GM12878 (cell line): ENCODE results near the gene MUC13. TPM values are rescaled to one million over a fixed set of nuclear protein-coding genes. Genes with fewer than 3 reads are reported as not detected.

Experiments
- ATAC-seq: fragments of 200-7000 bp; cut with Tn5 transposase; 3 replicates; pipeline ENCODE4 v1.9.1; 2020; ENCODE audit warnings: mild to moderate bottlenecking, moderate library complexity
- BruUV-seq: library from RNA; stranded (reverse); fragments of 400-500 nt; replicated peaks from 2 replicates; lab custom pipeline; 2021; lab: Mats Ljungman, UMichigan
- CTCF ChIA-PET: fragments of 300-600 bp; sonication (Branson Sonifier 250); formaldehyde crosslinking; extraction: SDS; loops from one replicate; lab custom pipeline; 2021; ENCODE audit warnings: inconsistent platforms; lab: Yijun Ruan, JAX
- POLR2A ChIA-PET: fragments of 350-600 bp; formaldehyde crosslinking; extraction: SDS; loops from one replicate; lab custom pipeline; 2021; ENCODE audit warnings: inconsistent platforms; lab: Charles Lee
- RAD21 ChIA-PET: fragments of 300-600 bp; sonication (Branson Sonifier 250); formaldehyde crosslinking; loops from one replicate; lab custom pipeline; 2023; ENCODE audit warnings: antibody characterized with exemption; ENCODE audit not compliant: unreplicated experiment; lab: Charles Lee
- SMC1A ChIA-PET: fragments of 300-600 bp; sonication (Branson Sonifier 250); formaldehyde crosslinking; loops from one replicate; lab custom pipeline; 2023; ENCODE audit not compliant: unreplicated experiment, uncharacterized antibody; lab: Charles Lee
- DNase-seq: peaks from one replicate; pipeline ENCODE4 v3.0.0-alpha.2; 2011; ENCODE audit warnings: low read depth, low spot score
- FAIRE-seq: peaks from 3 replicates; lab custom pipeline; 2011; peaks lifted over from hg19 to GRCh38; lab: Jason Lieb, UNC
- H2AFZ ChIP-seq: 2 replicates; pipeline ENCODE4 v1.6.0; 2011; ENCODE audit warnings: low read depth, low read length, control low read depth; ENCODE audit not compliant: control insufficient read depth
- H3K27ac ChIP-seq: 2 replicates; pipeline ENCODE4 v1.5.1; 2011; ENCODE audit warnings: control low read depth; ENCODE audit not compliant: control insufficient read depth, insufficient read depth
- H3K27me3 ChIP-seq, 2 experiments: replicated peaks in 1 of 2; 2 replicates each; pipeline versions ENCODE4 v1.6.0 to v1.6.1; 2011; ENCODE audit warnings: low read length in 1 of 2; ENCODE audit not compliant: control insufficient read depth in 2 of 2, insufficient read depth in 2 of 2
- H3K36me3 ChIP-seq, 2 experiments: 2 replicates each; pipeline ENCODE4 v1.5.1; 2011; ENCODE audit warnings: low read length in 1 of 2; ENCODE audit not compliant: control insufficient read depth in 2 of 2, insufficient read depth in 2 of 2
- H3K4me1 ChIP-seq: 2 replicates; pipeline ENCODE4 v1.6.1; 2011; ENCODE audit warnings: mild to moderate bottlenecking, low read length, moderate library complexity, mixed read lengths; ENCODE audit not compliant: control insufficient read depth, insufficient read depth
- H3K4me2 ChIP-seq: 2 replicates; pipeline ENCODE4 v1.6.0; 2011; ENCODE audit warnings: control low read depth; ENCODE audit not compliant: control insufficient read depth, insufficient read depth
- H3K4me3 ChIP-seq: fragments of 200-600 bp; sonication (generic); 2 replicates; pipeline ENCODE4 v1.5.1; 2016
- H3K79me2 ChIP-seq: 2 replicates; pipeline ENCODE4 v1.6.0; 2011; ENCODE audit warnings: low read length; ENCODE audit not compliant: control insufficient read depth, insufficient read depth
- H3K9ac ChIP-seq: 2 replicates; pipeline ENCODE4 v1.8.0; 2011; ENCODE audit warnings: low read length, control low read depth, mixed read lengths; ENCODE audit not compliant: control insufficient read depth, insufficient read depth
- H3K9me3 ChIP-seq: replicated peaks from 3 replicates; pipeline ENCODE4 v1.5.1; 2011; ENCODE audit warnings: mild to moderate bottlenecking, low read length; ENCODE audit not compliant: control insufficient read depth, insufficient read depth
- H4K20me1 ChIP-seq: 2 replicates; pipeline ENCODE4 v1.6.0; 2011; ENCODE audit not compliant: control insufficient read depth, insufficient read depth
- ASH2L ChIP-seq: fragments of 300-600, 200-600 bp; sonication (generic); IDR thresholded peaks from 2 replicates; pipeline ENCODE4 v1.6.1; 2017; ENCODE audit warnings: low read depth, mild to moderate bottlenecking, borderline replicate concordance
- BRCA1 ChIP-seq: IDR thresholded peaks from 2 replicates; pipeline ENCODE4 v1.6.1; 2011; ENCODE audit warnings: low read depth, low read length, improper control_type of control experiment
- CBX5 ChIP-seq: sonication (generic); IDR thresholded peaks from 2 replicates; pipeline ENCODE4 v1.6.1; 2016; ENCODE audit warnings: low read depth, moderate library complexity, mild to moderate bottlenecking, inconsistent platforms
- E4F1 ChIP-seq: fragments of 450-650 bp; IDR thresholded peaks from 2 replicates; pipeline ENCODE4 v1.6.1; 2018; ENCODE audit warnings: borderline replicate concordance, mild to moderate bottlenecking; ENCODE audit not compliant: partially characterized antibody
- KAT2A ChIP-seq: conservative IDR thresholded peaks from 2 replicates; pipeline ENCODE4 v1.6.1; 2011; ENCODE audit warnings: low read depth, low read length; ENCODE audit not compliant: control insufficient read depth
- KLF5 ChIP-seq: fragments of 450-650 bp; IDR thresholded peaks from 2 replicates; pipeline ENCODE4 v1.6.1; 2014; ENCODE audit warnings: mild to moderate bottlenecking; ENCODE audit not compliant: partially characterized antibody
- LARP7 ChIP-seq: fragments of 450-650 bp; IDR thresholded peaks from 2 replicates; pipeline ENCODE4 v1.6.1; 2017; ENCODE audit warnings: mild to moderate bottlenecking
- MAX ChIP-seq: IDR thresholded peaks from 2 replicates; pipeline ENCODE4 v1.6.1; 2012; ENCODE audit warnings: low read depth, low read length, improper control_type of control experiment
- MTA2 ChIP-seq: fragments of 450-650 bp; IDR thresholded peaks from 2 replicates; pipeline ENCODE4 v1.6.1; 2016; ENCODE audit warnings: low read depth, mild to moderate bottlenecking, moderate library complexity
- NFXL1 ChIP-seq: fragments of 450-650 bp; IDR thresholded peaks from 2 replicates; pipeline ENCODE4 v1.6.1; 2017; ENCODE audit warnings: antibody characterized with exemption, mild to moderate bottlenecking, borderline replicate concordance
- NKRF ChIP-seq: fragments of 450-650 bp; conservative IDR thresholded peaks from 2 replicates; pipeline ENCODE4 v1.6.1; 2017; ENCODE audit warnings: mild to moderate bottlenecking, moderate library complexity
- POLR2AphosphoS5 ChIP-seq: IDR thresholded peaks from 2 replicates; pipeline ENCODE4 v1.6.1; 2011; ENCODE audit warnings: mild to moderate bottlenecking, low read length, inconsistent platforms
- RAD51 ChIP-seq: fragments of 450-650 bp; IDR thresholded peaks from 2 replicates; pipeline ENCODE4 v1.6.1; 2016; ENCODE audit warnings: moderate library complexity, mild to moderate bottlenecking, inconsistent platforms
- REST ChIP-seq: IDR thresholded peaks from 2 replicates; pipeline ENCODE4 v1.6.1; 2012; ENCODE audit warnings: mild to moderate bottlenecking, low read depth, low read length
- SUZ12 ChIP-seq: fragments of 200-600 bp; sonication (generic); IDR thresholded peaks from one replicate; pipeline ENCODE4 v1.6.1; 2018; ENCODE audit warnings: antibody characterized with exemption, mild to moderate bottlenecking; ENCODE audit not compliant: unreplicated experiment
- WRNIP1 ChIP-seq: IDR thresholded peaks from 2 replicates; pipeline ENCODE4 v1.6.1; 2011; ENCODE audit warnings: low read depth, low read length, improper control_type of control experiment, borderline replicate concordance
- ZNF622 ChIP-seq: fragments of 450-650 bp; IDR thresholded peaks from 2 replicates; pipeline ENCODE4 v1.6.1; 2017; ENCODE audit warnings: mild to moderate bottlenecking, inconsistent platforms
- WGBS: methylation state at CpG from one replicate; pipeline ENCODE4 v1.1.6; 2016; ENCODE audit warnings: low lambda C conversion rate; ENCODE audit not compliant: insufficient replicate concordance, insufficient coverage; ENCODE audit errors: missing lambda C conversion rate; 5-methylcytosine and 5-hydroxymethylcytosine counted together
- in situ Hi-C: fragments of 300-500 bp; cut with MboI; formaldehyde crosslinking; loops from 9 replicates; pipeline ENCODE4 v1.14.3; 2018; ENCODE audit warnings: mixed read lengths
- intact Hi-C: fragments of 100-400 bp; cut with micrococcal nuclease; formaldehyde crosslinking; loops from one replicate; pipeline ENCODE4 v1.14.2; 2022; ENCODE audit not compliant: unreplicated experiment
- polyA plus RNA-seq, 11 experiments: library from polyadenylated mRNA; depleted of rRNA in 4 of 11; unstranded in 6 of 11; stranded (reverse) in 5 of 11; fragments of >200 nt; fragmentation: Nextera tagmentation in 4 of 11; fragmentation: Illumina TruSeq in 1 of 11; extraction: Ambion mirVana in 4 of 11; extraction: Trizol in 1 of 11; gene quantifications; 1 replicate in 1 of 11; 2 replicates in 10 of 11; pipeline versions ENCODE4 v1.2.1 to v1.2.3, GENCODE V29; 2011 to 2016; ENCODE audit warnings: inconsistent platforms in 2 of 11, missing spikeins in 2 of 11, low read depth in 1 of 11
- total RNA-seq, 4 experiments: library from RNA; depleted of rRNA in 3 of 4; stranded (reverse); fragments of >200 nt in 3 of 4; fragmentation: Illumina TruSeq in 1 of 4; extraction: Trizol in 1 of 4; gene quantifications; 2 replicates each; pipeline versions ENCODE4 v1.2.1 to v1.2.3, GENCODE V29; 2013 to 2021

The MUC13 gene
- total and polyA plus RNA-seq, 10 of the 15 experiments (the other 5 are each of a cell fraction or from before 2014, with no cell fraction given) = 0.27 to 60.1 (median 0.76) TPM

GRCh38 chr3:124982855-124983254 is 48.3 kb upstream of the MUC13 start:
- ATAC-seq = no peak
- H4K20me1 ChIP-seq = no peaks in the 10 kb centered on the region
- BruUV-seq = no TSS peak
- ChIA-PET SMC1A (interaction anchor here (0.7 to 1.2 kb wide), 3 partner anchors 50 to 270 kb away, joined by 3 to 6 read pairs (median 4); no protein-coding TSS in a partner anchor), POLR2A (no interaction called here), RAD21 (interaction anchor here (0.9 to 1.4 kb wide), 2 partner anchors 50 to 54 kb away, joined by 3 to 6 read pairs; no protein-coding TSS in a partner anchor), CTCF (interaction anchor here (0.7 to 4.5 kb wide), 6 partner anchors 9 to 222 kb away, joined by 3 to 18 read pairs (median 4); partner anchors contain the start of gene MUC13)
- no peaks in the 10 kb centered on the region for H3K9me3 ChIP-seq
- H3K4me1 ChIP-seq = no peaks in the 10 kb centered on the region
- H3K79me2 ChIP-seq = no peaks in the 10 kb centered on the region
- H2AFZ ChIP-seq = no peak overlapping the region
- WGBS = 100% methylated on average over 2 of the region's 2 CpGs
- H3K4me2 ChIP-seq = no peak overlapping the region
- DNase-seq = no peak
- no peak overlapping the region for H3K9ac ChIP-seq
- H3K27me3 ChIP-seq = no peaks in the 10 kb centered on the region
- no peak for FAIRE-seq
- H3K4me3 ChIP-seq = no peak overlapping the region
- no peak overlapping the region for H3K27ac ChIP-seq
- in situ Hi-C loops = loop anchor here (25.0 kb wide), 1 partner anchor 454 kb away; no protein-coding TSS in a partner anchor
- peaks cover under 1 to 6% of the 10 kb centered on the region in 2 experiments; a peak in 2 of 4 replicates for H3K36me3 ChIP-seq
- intact Hi-C loops = no loop called here
- TF ChIP-seq CBX5 (no peak), WRNIP1 (no peak), KLF5 (no peak), E4F1 (no peak), ZNF622 (no peak), RAD51 (no peak), SUZ12 (no peak), LARP7 (no peak), REST (no peak), BRCA1 (no peak), ASH2L (no peak), KAT2A (no peak), MTA2 (no peak), MAX (no peak), POLR2AphosphoS5 (no peak), NFXL1 (no peak), NKRF (no peak)
